Measurements from ENCODE around the gene BEGAIN.

Gene BEGAIN

GRCh38 chr14:100536721-100537445, 50.3 kb downstream of the BEGAIN start:
- DNase-seq (ENCODE audit: low spot score): no peak

DNA sequence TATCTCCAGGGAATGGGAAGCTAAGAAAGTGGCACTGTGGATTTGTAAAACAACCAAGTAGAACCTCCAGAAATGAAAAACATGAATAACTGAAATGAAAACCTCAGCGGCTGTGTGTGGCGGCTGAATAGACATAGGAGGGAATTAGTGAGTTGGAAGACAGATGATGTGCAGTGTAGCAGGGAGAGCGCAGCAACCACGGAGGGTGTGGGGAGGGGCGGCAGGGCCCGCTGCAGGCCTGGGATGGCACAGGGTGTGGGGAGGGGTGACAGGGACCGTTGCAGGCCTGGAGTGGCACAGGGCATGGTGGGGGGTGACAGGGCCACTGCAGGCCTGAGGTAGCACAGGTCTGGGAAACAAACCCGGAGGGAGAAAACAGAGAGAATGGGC, 51.1 kb downstream of the BEGAIN start:
- no peak for DNase-seq (ENCODE audit: low spot score)

GRCh38 chr14:100535287-100536120, 51.7 kb downstream of the BEGAIN start:
- no peak for DNase-seq (ENCODE audit: low spot score)

DNA sequence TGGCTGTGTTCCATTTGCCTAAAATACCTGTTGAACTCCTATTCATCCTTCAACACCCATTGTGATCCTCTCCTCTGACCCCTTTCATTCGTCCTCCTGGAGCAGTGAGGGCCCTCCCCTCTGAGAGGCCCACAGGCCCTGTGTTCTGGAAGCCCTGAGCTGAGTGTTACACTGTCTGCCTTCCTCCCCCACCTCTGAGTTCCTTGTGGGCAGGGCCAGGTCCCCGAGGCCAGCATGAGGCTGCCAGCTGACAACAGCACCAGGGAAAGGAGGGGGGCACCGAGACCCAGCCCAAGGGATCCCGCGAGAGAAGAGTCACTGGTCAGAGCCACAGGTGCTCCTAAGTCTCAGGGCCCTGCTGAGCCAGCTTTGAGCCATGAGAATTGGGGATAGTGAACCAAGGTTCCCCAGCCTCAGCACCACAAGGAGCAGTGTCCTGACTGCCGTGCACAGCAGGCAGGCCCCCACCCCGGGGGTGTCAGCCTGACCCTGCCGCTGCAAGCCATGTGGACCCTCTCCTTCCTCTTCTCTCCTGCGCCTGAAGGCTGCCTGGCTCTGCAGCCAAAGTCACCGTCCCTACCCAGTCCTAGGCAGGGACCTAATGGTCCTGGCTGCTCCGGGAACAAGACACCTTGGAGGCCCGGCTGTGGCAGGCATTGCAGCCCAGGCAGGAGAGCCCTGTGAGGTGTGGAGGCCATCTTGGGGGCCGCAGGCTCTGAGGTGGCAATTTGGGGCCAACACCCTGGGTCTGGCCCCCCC, 52.5 kb downstream of the BEGAIN start:
- no peak for DNase-seq (ENCODE audit: low spot score)

DNA sequence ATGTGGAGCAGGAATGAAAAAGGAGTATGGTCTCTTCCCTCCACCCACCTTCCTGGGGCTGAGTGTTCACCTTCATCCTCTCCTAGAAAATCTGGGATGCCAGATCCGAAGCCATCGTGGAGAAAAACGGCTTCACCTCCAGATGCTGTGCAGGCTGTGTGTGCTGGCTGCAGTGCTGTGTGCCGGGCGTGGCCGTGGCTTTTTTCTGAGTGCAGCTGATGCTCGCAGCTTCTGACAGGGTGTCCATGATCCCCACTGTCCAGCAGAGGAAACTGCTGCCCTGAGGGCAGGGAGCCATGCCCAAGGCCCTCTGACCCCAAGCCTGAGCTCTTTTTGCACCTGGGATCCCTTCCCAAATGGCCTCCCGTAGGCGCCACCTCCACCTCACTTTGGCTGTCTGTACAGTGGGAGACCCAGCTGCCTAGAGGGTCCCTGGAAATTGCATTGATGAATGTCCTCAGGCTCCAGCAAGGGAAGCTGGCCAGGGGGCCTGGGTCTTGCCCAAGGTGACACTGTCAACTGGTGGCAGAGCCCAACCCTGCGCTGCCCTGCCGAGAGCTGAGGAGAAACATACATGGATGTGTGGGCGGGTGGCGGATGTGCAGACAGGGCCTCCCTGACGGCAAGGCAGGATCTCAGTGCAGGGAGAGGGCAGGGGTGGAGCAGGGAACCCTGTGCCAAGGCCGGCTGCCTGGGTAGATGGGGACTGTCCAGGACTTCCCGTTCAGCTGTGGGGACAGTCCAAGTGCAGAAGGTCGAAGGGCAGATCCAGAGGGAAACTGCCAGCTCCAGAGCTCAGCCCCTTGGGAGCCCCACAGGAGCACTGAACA, 53.3 kb downstream of the BEGAIN start:
- no peak for DNase-seq (ENCODE audit: low spot score)

GRCh38 chr14:100532906-100533655, 54.1 kb downstream of the BEGAIN start:
- no peak for DNase-seq (ENCODE audit: low spot score)

- DNase-seq (ENCODE audit: low spot score): no peak
These were observed 54.9 kb downstream of the BEGAIN start for GRCh38 chr14:100532154-100532861.

DNA sequence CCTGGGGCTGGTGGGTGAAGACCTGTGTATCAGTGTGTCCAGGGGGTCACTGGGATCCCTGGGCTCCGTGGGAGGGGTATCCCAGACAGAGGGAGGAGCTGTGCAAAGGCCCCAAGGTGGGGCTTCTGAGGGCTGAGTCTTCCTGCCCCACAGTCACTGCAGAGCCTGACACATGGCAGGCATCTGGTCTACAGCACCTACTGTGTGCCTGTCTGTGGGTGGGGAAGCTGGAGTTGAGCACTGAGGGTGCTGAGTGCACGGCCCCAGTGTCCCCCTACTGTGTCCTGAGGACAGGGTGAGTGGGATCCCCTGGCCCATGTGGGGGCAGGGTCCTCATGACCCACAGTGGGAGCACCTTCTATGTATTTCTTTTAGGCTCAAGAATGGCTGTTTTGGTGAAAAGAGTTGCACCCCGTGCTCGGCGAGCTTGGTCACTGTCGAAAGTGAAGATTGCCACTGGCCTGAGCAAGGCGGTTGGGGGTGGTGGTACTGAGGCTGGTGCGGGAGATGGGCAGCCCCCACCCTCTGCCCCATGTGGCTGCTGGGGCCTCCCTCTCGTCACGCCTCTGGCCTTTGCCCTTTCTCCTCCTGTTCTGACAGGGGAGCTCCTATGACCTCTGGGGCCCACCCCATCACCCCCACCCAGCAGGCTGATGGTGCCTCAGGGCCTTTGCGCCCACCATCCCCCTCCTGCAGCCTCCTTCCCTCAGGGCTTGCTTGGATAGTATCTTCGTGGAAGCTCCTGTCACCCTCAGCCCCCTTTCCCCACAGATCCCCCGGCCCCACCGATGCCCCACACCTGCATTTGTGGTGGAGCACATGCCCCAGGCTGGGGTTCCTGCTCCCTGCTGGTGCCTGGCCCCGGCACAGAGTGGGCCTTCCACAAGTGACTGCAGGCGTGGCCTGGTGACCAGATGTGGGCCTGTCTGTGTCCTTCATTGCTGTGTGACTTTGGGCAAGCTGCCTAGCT, 55.8 kb downstream of the BEGAIN start:
- no peak for DNase-seq (ENCODE audit: low spot score)

DNA sequence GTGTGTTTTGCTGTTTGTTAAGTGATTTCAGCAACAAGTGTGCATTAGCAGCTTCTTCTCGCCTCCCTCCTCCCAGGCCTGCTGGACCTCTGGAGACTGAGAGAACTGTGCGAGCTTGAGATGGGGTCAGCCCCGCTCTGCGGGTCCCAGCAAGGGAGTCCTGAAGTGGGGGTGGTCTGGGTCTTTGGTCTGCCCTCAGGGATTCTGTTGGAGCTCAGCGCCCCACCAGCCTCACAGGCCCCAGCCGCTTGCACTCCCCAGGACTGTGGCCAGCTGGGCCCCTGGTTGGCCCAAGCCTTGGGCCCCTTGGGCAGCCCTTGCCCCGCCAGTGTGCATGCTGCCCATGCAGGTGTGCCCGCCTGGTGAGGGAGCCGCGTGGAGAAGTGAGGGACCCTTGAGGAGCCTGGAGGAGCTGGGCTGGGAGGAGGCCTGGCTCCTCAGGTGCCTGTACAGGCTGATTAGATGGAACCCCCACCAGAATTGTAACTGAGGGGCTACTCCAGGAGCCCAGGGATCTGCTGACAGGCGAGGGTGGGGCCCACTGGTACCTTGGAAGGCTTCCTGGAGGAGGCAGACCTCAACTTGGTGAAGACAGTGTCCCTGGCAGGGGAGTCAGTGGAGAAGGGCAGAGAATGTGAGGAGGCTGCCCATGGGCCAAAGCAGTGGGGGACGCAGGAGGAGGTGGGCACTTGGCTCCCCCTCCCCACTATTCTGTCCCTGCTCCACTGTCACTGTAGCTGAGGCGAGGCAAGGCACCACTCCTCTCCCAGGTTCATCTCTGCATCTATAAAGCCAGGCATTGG, 56.7 kb downstream of the BEGAIN start:
- no peak for DNase-seq (ENCODE audit: low spot score)

- DNase-seq (ENCODE audit: low spot score): no peak
These were observed 57.6 kb downstream of the BEGAIN start for GRCh38 chr14:100529561-100530031.

- DNase-seq (ENCODE audit: low spot score): no peak
These were observed 58.2 kb downstream of the BEGAIN start for GRCh38 chr14:100528962-100529560.

GRCh38 chr14:100526632-100527031, 60.6 kb downstream of the BEGAIN start:
- no peak for DNase-seq (ENCODE audit: low spot score)

GRCh38 chr14:100526057-100526456, 61.2 kb downstream of the BEGAIN start:
- no peak for DNase-seq (ENCODE audit: low spot score)

DNA sequence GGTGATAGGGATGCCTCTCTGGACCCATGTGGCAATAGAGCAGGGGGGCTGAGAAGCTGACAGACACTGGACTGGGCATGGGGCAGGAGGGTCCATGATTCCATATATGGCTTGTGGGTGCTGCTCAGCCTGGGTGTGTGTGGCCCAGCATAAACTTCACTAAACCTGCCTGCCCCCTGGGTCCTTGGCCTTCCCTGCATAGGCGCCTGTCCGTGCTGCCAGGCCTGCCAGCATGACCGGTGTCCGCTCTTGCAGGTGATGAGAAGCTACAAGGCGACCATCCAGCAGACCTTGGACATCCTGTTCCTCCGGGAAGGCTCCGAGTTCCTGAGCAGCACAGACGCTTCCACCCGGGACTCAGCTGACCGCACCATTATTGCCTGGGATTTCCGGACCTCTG, 61.6 kb downstream of the BEGAIN start:
- no peak for DNase-seq (ENCODE audit: low spot score)

DNA sequence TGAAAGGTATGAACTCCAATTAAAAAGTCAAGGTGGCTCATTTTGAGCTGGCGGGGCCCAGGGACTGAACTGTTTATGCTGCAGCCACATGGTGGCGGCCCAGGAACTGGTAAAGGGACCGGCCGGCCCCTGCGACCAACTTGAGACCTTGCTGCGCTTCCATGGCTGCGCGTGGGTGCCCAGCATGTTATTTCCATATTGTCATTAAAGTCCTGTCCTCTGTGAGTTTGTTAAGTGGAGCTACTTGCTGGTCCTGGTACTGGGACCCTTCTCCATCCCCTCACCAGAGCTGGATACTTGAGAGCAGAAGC, 62.3 kb downstream of the BEGAIN start:
- peak; percentile 65 for DNase-seq (ENCODE audit: low spot score)

DNA sequence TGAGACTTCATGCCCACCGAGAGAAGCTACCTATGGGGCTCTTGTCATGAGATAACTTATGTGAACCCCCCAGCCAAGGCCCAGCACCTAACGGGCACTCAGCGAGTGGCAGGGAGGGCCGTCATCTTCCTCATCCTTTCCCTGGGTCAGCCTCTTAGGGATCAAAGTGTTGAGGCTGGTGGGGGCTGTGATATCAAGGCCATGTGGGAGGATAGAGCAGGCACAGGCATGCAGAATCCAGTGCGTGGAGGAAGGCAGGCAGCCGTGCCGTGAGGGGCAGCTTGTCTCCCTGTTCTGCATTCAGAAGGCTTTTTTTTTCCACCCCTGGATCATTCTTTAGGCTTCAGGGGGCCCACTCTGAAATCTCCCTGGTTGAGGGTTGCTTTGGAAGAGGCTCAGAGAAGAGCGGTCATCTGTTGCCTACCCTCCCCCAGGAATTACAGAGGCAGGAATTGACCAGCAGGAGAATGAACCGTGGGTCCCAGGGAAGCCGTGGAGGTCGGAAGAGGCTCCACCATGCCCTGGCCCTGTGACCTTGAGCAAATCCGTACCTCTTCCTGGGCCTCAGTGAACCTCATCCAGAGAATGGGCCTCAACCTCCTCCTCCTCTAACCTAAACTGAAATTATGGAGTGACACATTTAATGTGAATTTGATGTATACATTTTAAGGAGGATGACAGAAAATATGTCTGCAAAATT, 62.8 kb downstream of the BEGAIN start:
- no peak for DNase-seq (ENCODE audit: low spot score)

- no peak for DNase-seq (ENCODE audit: low spot score)
These were observed 63.4 kb downstream of the BEGAIN start for GRCh38 chr14:100523843-100524169.

Measured in NAMALWA (cell line).